Activated naive CD4-positive, alpha-beta T cell (primary cell): ENCODE data around the gene OLFM1.
"Not testable (repeated sequence)": the region's sequence is repeated elsewhere in the genome, so short reads cannot be mapped to it uniquely, and the experiment has no call there.

Experiments used
- DNase-seq, 4 experiments: peaks; one replicate each; lab custom pipeline; 2025; lab: John Stamatoyannopoulos, UW

Gene OLFM1

GRCh38 chr9:135152614-135153334, 65.3 kb downstream of the OLFM1 start:
- DNase-seq, result no peak

- no peak for DNase-seq
Measured at GRCh38 chr9:135154050-135154615, 66.7 kb downstream of the OLFM1 start.

GRCh38 chr9:135155396-135155795, 67.9 kb downstream of the OLFM1 start:
- no peak for DNase-seq

GRCh38 chr9:135156525-135157510, 69.3 kb downstream of the OLFM1 start:
- no peak for DNase-seq

- no peak for DNase-seq
Measured at GRCh38 chr9:135157856-135158563, 70.5 kb downstream of the OLFM1 start.

- DNase-seq, result no peak
Measured at GRCh38 chr9:135158564-135158937, 71.1 kb downstream of the OLFM1 start.

- DNase-seq, result no peak
Measured at GRCh38 chr9:135159801-135160200, 72.3 kb downstream of the OLFM1 start.

GRCh38 chr9:135160862-135161261, 73.4 kb downstream of the OLFM1 start:
- no peak for DNase-seq

GRCh38 chr9:135162599-135162998, 75.1 kb downstream of the OLFM1 start:
- not testable (repeated sequence) for DNase-seq

GRCh38 chr9:135163023-135163780, 75.7 kb downstream of the OLFM1 start:
- DNase-seq, result no peak

GRCh38 chr9:135164036-135164435, 76.6 kb downstream of the OLFM1 start:
- no peak for DNase-seq

- no peak for DNase-seq
Measured at GRCh38 chr9:135165003-135165711, 77.7 kb downstream of the OLFM1 start.

GRCh38 chr9:135165756-135166519, 78.5 kb downstream of the OLFM1 start:
- no peak for DNase-seq

GRCh38 chr9:135166565-135166964, 79.1 kb downstream of the OLFM1 start:
- no peak for DNase-seq

- DNase-seq, result no peak
Measured at GRCh38 chr9:135167356-135167755, 79.9 kb downstream of the OLFM1 start.

GRCh38 chr9:135167849-135168655, 80.6 kb downstream of the OLFM1 start:
- DNase-seq, result no peak

- no peak for DNase-seq
Measured at GRCh38 chr9:135169709-135170226, 82.3 kb downstream of the OLFM1 start.

GRCh38 chr9:135170535-135170934, 83.1 kb downstream of the OLFM1 start:
- no peak for DNase-seq
